HG03108 (cell line): ENCODE results near the gene LDLRAD3.

Experiments used
- ATAC-seq: cut with Tn5 transposase; IDR thresholded peaks from one replicate; pipeline ENCODE4 v1.9.1; 2021; ENCODE audit warnings: moderate library complexity; ENCODE audit not compliant: unreplicated experiment

LDLRAD3 gene

GRCh38 chr11:36195496-36196354 lies 251.9 kb downstream of the LDLRAD3 start:
- no peak for ATAC-seq

GRCh38 chr11:36196411-36196998 lies 252.6 kb downstream of the LDLRAD3 start:
- ATAC-seq = no peak

- ATAC-seq = no peak
Observed at GRCh38 chr11:36201411-36201810, 257.5 kb downstream of the LDLRAD3 start.

GRCh38 chr11:36205536-36205935 lies 261.7 kb downstream of the LDLRAD3 start:
- no peak for ATAC-seq

GRCh38 chr11:36210529-36210928 lies 266.7 kb downstream of the LDLRAD3 start:
- ATAC-seq = no peak

- no peak for ATAC-seq
Observed at GRCh38 chr11:36211761-36212430, 268.0 kb downstream of the LDLRAD3 start.

- ATAC-seq = no peak
Observed at GRCh38 chr11:36212564-36213392, 268.9 kb downstream of the LDLRAD3 start.

- no peak for ATAC-seq
Observed at GRCh38 chr11:36213393-36213840, 269.6 kb downstream of the LDLRAD3 start.

GRCh38 chr11:36214480-36214879 lies 270.6 kb downstream of the LDLRAD3 start:
- no peak for ATAC-seq

- no peak for ATAC-seq
Observed at GRCh38 chr11:36214976-36215692, 271.3 kb downstream of the LDLRAD3 start.

GRCh38 chr11:36215693-36216060 lies 271.8 kb downstream of the LDLRAD3 start:
- ATAC-seq = no peak

GRCh38 chr11:36216061-36216615 lies 272.3 kb downstream of the LDLRAD3 start:
- no peak for ATAC-seq

- no peak for ATAC-seq
Observed at GRCh38 chr11:36218283-36218921, 274.5 kb downstream of the LDLRAD3 start.

- ATAC-seq = no peak
Observed at GRCh38 chr11:36219996-36220395, 276.1 kb downstream of the LDLRAD3 start.

- no peak for ATAC-seq
Observed at GRCh38 chr11:36222831-36223635, 279.2 kb downstream of the LDLRAD3 start.

- no peak for ATAC-seq
Observed at GRCh38 chr11:36224209-36224882, 280.5 kb downstream of the LDLRAD3 start.

GRCh38 chr11:36227044-36227443 lies 283.2 kb downstream of the LDLRAD3 start:
- ATAC-seq = no peak

- no peak for ATAC-seq
Observed at GRCh38 chr11:36228689-36229088, 284.8 kb downstream of the LDLRAD3 start.
